HEK293 (cell line): ENCODE data around the gene CDR2L.

Experiments
- CTCF ChIP-seq: fragments of 450-650 bp; formaldehyde crosslinking; IDR thresholded peaks from 2 replicates; pipeline ENCODE4 v1.5.1; 2016; ENCODE audit warnings: missing biosample characterization, missing genetic modification characterization
- MEIS1 ChIP-seq: sonication (generic); formaldehyde crosslinking; IDR thresholded peaks from 2 replicates; pipeline ENCODE4 v1.8.1; 2022; ENCODE audit warnings: missing genetic modification reagents, mild to moderate bottlenecking, borderline replicate concordance
- SCRT1 ChIP-seq: fragments of 450-650 bp; formaldehyde crosslinking; IDR thresholded peaks from 2 replicates; pipeline ENCODE4 v1.5.1; 2016; ENCODE audit warnings: missing biosample characterization, missing genetic modification characterization, borderline replicate concordance
- ZNF24 ChIP-seq: fragments of 450-650 bp; formaldehyde crosslinking; IDR thresholded peaks from 2 replicates; pipeline ENCODE4 v1.5.1; 2016; ENCODE audit warnings: missing biosample characterization, missing genetic modification characterization

GRCh38 chr17:74972107-74972972 is 15.1 kb upstream of the CDR2L start, which contains the start of gene HID1:
- no peak; the same call in 1 of the 2 replicates for TF ChIP-seq CTCF (tag by site-specific recombination)
- TF ChIP-seq ZNF24: no peak
- no peak for TF ChIP-seq SCRT1 (tag by site-specific recombination)
- TF ChIP-seq MEIS1 (CRISPR knock-in tag): no peak
